T-helper 1 cell treated with Interleukin-12 subunit alpha and Interleukin-12 subunit beta and Interleukin-4 antibody, amounts not matched to agents 30 μg/mL and 1 μg/mL, for 36 hours (primary cell): ENCODE results near the gene SLC13A1.
"Not testable (repeated sequence)": the region's sequence is repeated elsewhere in the genome, so short reads cannot be mapped to it uniquely, and the experiment has no call there.

Experiments
- H3K27ac Mint-ChIP-seq: one replicate; pipeline ENCODE4 v1.8.0; 2021; ENCODE audit warnings: mild to moderate bottlenecking, mixed read lengths
- H3K27me3 Mint-ChIP-seq: one replicate; pipeline ENCODE4 v1.8.0; 2021; ENCODE audit warnings: low read depth, mixed read lengths
- H3K36me3 Mint-ChIP-seq: one replicate; pipeline ENCODE4 v1.8.0; 2021; ENCODE audit warnings: low read depth, mixed read lengths
- H3K4me1 Mint-ChIP-seq: one replicate; pipeline ENCODE4 v1.8.0; 2021; ENCODE audit warnings: low read depth, mixed read lengths
- H3K4me3 Mint-ChIP-seq: one replicate; pipeline ENCODE4 v1.8.0; 2021; ENCODE audit warnings: mild to moderate bottlenecking, moderate library complexity, mixed read lengths
- H3K9me3 Mint-ChIP-seq: one replicate; pipeline ENCODE4 v1.8.0; 2021; ENCODE audit warnings: mixed read lengths

SLC13A1 gene

DNA sequence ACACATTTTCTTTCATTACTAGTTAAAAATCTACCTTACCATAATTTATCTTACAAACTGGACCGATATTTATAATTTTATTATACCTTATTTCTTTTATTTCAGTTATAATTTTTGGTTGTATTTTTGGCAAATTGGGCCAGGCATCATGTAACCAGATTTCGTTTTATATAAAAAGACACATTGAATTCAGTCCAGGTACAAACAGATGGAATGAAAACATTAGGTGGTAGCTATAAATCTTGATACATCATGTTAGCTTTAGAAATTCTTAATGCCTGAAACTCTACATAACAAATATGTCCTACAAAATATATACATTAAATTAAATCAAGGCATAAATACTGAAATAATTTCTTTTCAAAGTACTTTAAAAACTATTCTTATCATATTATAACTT is 73.1 kb downstream of the SLC13A1 start:
- Mint-ChIP-seq H3K4me3 (no peak overlapping the region), H3K27ac (no peak overlapping the region), H3K9me3 (no peaks in the 10 kb centered on the region), H3K36me3 (no peaks in the 10 kb centered on the region), H3K4me1 (no peaks in the 10 kb centered on the region), H3K27me3 (no peaks in the 10 kb centered on the region)

DNA sequence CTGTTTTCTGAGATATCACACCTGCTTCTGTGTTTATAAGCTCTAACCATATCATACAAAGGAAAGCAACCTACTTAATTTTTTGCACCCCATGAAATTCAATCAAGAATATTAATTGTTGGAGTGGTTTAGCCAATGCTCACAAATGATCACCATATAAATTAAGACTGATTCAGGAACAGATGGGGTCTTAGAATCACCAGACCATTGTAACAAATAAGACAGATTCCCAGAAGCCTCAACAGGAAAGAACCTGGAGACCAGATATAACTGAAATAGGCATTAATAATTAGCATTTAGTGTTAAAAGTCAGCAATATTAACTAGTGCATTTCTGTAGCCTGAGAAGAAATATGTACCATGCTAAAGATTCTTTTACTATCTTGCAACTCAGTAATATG is 73.6 kb downstream of the SLC13A1 start:
- Mint-ChIP-seq H3K36me3 (no peaks in the 10 kb centered on the region), H3K4me3 (no peak overlapping the region), H3K9me3 (no peaks in the 10 kb centered on the region), H3K4me1 (no peaks in the 10 kb centered on the region), H3K27ac (no peak overlapping the region), H3K27me3 (no peaks in the 10 kb centered on the region)

DNA sequence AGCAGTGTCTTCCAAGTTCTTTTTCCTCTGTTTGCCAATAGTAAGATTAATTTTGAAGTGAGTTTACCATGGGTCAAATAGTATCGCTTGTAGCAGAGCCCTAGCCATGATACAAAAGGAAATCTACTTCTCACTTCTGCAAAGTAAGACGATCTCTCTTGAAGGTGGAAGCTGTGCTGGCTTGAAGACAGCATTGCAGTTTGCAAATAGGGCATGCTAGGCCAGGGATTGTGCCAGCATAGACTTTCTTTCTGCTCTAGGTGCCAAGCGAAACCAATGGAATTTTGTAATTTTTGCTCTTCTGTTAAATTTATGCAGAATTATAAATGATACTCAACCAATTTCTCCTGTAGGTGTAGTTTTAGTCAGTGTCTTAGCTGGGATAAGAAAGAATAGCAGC is 74.5 kb downstream of the SLC13A1 start:
- Mint-ChIP-seq H3K27ac (no peak overlapping the region), H3K4me1 (no peaks in the 10 kb centered on the region), H3K27me3 (no peaks in the 10 kb centered on the region), H3K4me3 (no peak overlapping the region), H3K36me3 (no peaks in the 10 kb centered on the region), H3K9me3 (no peaks in the 10 kb centered on the region)

DNA sequence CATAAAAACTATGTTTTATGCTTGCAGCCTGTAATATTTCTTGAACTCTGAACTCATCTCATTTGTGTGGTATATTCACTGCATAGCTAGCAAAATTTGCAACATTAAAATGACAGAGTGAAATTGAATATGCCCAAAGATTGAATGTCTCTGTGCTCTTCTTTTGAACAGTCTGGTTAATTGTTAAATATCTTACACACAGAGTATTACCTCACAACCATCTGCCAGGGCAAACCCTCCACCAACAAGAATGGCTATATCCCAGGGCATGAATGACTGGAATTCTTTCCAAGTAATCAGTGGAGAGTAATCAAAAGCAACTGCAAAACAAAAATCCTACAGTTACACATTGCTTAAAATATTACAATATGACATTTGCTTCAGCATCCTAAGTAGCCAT is 76.9 kb downstream of the SLC13A1 start:
- H3K36me3 Mint-ChIP-seq: no peaks in the 10 kb centered on the region
- H3K27me3 Mint-ChIP-seq: no peaks in the 10 kb centered on the region
- H3K27ac Mint-ChIP-seq: no peak overlapping the region
- H3K9me3 Mint-ChIP-seq: no peaks in the 10 kb centered on the region
- no peaks in the 10 kb centered on the region for H3K4me1 Mint-ChIP-seq
- no peak overlapping the region for H3K4me3 Mint-ChIP-seq

DNA sequence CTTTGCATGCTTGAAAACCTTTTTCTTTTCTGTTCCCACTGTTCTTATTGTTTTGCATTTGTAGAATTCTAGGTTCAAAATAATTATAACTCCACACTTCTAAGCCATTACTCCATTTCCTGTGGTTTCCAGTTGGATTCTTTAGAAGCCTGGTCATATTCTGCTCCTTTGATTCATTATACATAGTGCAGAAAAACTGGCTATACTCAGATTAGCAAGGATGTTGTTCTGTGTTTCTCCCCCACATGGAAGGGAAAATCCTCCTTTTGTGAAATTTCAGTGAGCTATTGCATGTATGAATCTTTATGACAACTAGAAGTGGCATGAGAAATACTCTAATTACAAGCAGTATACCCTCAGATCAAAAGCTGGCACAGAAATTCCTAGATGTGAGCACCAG is 79.5 kb downstream of the SLC13A1 start:
- Mint-ChIP-seq H3K4me1 (no peaks in the 10 kb centered on the region), H3K27me3 (no peaks in the 10 kb centered on the region), H3K4me3 (no peak overlapping the region), H3K9me3 (no peaks in the 10 kb centered on the region), H3K27ac (no peak overlapping the region), H3K36me3 (no peaks in the 10 kb centered on the region)

DNA sequence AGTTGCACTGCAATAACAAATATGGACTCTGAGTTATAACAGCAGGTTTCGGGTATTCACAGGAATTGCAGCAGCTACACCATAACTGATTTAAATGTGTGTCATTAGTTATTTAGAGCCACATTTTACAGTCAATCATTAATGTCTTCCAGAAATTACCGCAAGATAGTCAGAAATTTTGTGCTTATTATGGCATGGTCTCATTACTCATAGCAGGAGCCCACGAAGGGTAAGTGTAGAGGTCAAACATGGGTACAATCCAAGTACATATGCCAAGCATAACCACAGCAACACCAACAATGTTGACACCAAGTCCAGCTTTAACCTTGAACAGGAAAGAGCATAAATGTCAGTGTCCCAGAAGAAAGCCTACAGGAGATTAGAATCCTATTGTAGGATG is 84.4 kb downstream of the SLC13A1 start:
- H3K36me3 Mint-ChIP-seq: no peaks in the 10 kb centered on the region
- H3K27me3 Mint-ChIP-seq: no peaks in the 10 kb centered on the region
- H3K4me1 Mint-ChIP-seq: no peaks in the 10 kb centered on the region
- H3K4me3 Mint-ChIP-seq: no peak overlapping the region
- H3K27ac Mint-ChIP-seq: no peak overlapping the region
- H3K9me3 Mint-ChIP-seq: no peaks in the 10 kb centered on the region

DNA sequence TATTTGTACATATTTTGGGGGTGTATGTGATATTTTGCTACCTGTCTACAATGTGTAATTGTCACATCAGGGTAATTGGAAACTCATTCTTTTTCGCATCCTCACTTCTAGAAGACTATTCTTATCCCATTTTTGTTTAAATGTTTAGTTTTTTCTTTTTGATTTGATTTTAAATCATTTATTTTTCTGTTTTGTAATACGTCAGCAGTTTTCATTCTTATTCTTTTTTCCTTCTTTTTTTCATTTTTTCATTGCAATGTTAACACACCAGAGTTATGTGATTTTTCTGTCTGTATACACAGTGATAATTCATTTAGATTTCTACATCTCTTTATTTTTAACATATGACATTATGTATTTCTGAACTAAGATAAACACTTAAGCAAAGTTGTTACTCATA is 85.5 kb downstream of the SLC13A1 start:
- no peaks in the 10 kb centered on the region for H3K4me1 Mint-ChIP-seq
- no peaks in the 10 kb centered on the region for H3K27me3 Mint-ChIP-seq
- H3K9me3 Mint-ChIP-seq: no peaks in the 10 kb centered on the region
- H3K4me3 Mint-ChIP-seq: no peak overlapping the region
- no peak overlapping the region for H3K27ac Mint-ChIP-seq
- no peaks in the 10 kb centered on the region for H3K36me3 Mint-ChIP-seq

DNA sequence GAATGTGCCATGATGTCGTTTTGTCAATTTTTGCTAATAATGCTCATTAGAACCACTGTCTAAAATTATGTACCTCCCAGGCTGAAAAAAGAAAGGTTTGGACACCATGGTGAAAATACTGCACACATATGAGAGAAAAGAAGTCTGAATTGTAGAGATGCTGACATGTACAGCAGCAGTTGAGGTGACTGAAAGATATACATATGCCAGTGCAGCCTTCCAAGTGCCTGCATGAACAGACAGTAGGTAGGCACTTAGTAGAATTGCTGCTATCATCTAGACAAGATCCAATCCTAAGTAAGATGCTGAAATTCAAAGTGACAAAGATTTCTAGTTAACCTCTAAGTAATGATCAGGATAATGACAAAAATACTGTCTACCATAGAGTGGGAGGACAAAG is 86.9 kb downstream of the SLC13A1 start:
- no peaks in the 10 kb centered on the region for H3K36me3 Mint-ChIP-seq
- H3K27me3 Mint-ChIP-seq: no peaks in the 10 kb centered on the region
- H3K4me3 Mint-ChIP-seq: no peak overlapping the region
- peaks cover 13% of the 10 kb centered on the region for H3K9me3 Mint-ChIP-seq
- no peaks in the 10 kb centered on the region for H3K4me1 Mint-ChIP-seq
- no peak overlapping the region for H3K27ac Mint-ChIP-seq

DNA sequence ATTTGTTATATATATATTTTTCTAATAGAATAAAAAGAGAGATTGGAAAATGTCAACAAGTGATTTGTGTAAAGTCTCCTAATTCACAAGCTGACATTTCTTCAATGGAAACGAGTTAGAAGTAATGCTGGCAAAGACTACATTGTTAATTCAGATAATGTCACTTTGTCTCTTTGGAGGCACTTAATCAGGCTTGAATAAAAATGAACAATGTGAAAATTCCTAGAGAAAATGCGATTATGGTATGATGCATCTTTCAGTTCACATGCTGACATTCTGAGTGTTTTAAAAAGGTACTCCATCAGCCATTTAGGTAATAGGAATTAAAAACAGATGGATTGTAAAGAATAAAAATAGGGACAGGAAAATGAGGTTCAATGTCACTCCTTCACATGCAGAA is 100.1 kb downstream of the SLC13A1 start:
- Mint-ChIP-seq H3K27ac (no peak overlapping the region), H3K36me3 (no peaks in the 10 kb centered on the region), H3K4me3 (no peak overlapping the region), H3K9me3 (no peaks in the 10 kb centered on the region), H3K27me3 (no peaks in the 10 kb centered on the region), H3K4me1 (no peaks in the 10 kb centered on the region)

DNA sequence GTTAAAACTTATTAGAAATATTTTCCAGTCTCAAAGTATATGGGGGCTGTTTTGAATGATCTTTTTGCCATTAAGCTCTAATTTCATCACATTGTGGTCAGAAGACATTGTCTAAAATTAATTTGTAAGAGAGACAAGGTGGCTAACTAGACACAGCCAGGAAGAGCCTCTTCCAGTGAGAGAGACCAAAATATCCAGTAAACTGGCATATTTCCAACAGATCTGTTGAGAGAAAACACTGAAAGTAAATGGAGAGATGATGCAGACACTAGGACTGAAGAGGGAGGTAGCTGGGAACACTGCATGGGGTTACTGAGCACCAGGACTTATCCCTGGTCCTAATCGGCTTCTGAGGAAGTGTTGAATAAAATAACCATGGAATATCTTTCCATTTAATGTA is 102.8 kb downstream of the SLC13A1 start:
- Mint-ChIP-seq H3K27ac (no peak overlapping the region), H3K4me3 (no peak overlapping the region), H3K36me3 (no peaks in the 10 kb centered on the region), H3K27me3 (no peaks in the 10 kb centered on the region), H3K9me3 (no peaks in the 10 kb centered on the region), H3K4me1 (no peaks in the 10 kb centered on the region)

DNA sequence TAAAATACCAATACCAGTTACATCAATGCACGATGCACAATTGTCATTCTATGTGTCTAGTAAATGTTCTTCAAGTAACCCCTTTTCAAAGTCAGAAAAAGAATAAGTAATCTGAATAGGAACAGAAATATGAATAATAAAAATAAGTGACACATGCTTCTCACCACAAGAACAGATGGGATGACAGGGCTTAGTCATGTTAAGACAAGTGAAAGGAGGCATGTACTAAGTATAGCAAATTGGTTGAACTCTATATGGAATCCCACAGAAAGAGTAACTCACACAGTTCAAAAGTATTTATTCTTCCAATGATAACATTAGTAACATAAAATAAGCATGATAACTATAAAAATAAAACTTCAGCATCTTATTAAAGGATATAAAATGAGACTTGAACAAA is 103.3 kb downstream of the SLC13A1 start:
- no peaks in the 10 kb centered on the region for H3K4me1 Mint-ChIP-seq

DNA sequence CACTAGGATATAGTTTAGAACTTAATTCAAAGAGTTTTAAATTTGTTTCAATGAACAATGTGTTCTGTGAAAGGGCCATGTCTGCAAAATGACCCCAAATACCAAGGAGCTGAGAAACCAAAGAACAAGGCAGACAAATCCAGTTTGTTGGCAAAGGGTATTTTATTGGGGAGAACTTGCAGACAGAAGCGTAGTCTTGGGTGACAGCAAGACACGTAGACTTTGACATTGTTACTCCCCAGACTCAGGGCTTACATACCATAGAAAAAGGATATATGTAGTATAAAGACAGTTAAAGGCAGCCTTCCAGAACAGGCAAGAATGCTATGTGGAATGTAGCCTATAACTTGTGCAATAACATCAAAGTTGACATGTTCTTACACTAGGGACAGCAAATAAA is 109.3 kb downstream of the SLC13A1 start:
- no peaks in the 10 kb centered on the region for H3K36me3 Mint-ChIP-seq
- no peaks in the 10 kb centered on the region for H3K4me1 Mint-ChIP-seq
- H3K9me3 Mint-ChIP-seq: peaks cover 4% of the 10 kb centered on the region
- no peaks in the 10 kb centered on the region for H3K27me3 Mint-ChIP-seq
- no peak overlapping the region for H3K27ac Mint-ChIP-seq
- no peak overlapping the region for H3K4me3 Mint-ChIP-seq

More for the DNA sequence above, 103.3 kb downstream of the SLC13A1 start:
- no peak overlapping the region for H3K27ac Mint-ChIP-seq
- H3K9me3 Mint-ChIP-seq: no peaks in the 10 kb centered on the region
- no peaks in the 10 kb centered on the region for H3K36me3 Mint-ChIP-seq
- H3K4me3 Mint-ChIP-seq: no peak overlapping the region
- H3K27me3 Mint-ChIP-seq: no peaks in the 10 kb centered on the region

DNA sequence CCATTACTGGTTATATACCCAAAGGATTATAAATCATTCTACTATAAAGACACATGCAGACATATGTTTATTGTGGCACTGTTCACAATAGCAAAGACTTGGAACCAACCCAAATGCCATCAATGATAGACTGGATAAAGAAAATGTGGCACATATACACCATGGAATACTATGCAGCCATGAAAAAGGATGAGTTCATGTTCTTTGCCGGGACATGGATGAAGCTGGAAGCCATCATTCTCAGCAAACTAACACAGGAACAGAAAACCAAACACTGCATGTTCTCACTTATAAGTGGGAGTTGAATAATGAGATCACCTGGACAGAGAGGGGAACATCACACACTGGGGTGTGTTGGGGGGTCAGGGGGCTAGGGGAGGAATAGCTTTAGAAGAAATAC is 112.9 kb downstream of the SLC13A1 start:
- H3K4me1 Mint-ChIP-seq, H3K27ac Mint-ChIP-seq, H3K4me3 Mint-ChIP-seq, H3K36me3 Mint-ChIP-seq, H3K27me3 Mint-ChIP-seq: not testable (repeated sequence)
- H3K9me3 Mint-ChIP-seq: peaks cover 16% of the 10 kb centered on the region

DNA sequence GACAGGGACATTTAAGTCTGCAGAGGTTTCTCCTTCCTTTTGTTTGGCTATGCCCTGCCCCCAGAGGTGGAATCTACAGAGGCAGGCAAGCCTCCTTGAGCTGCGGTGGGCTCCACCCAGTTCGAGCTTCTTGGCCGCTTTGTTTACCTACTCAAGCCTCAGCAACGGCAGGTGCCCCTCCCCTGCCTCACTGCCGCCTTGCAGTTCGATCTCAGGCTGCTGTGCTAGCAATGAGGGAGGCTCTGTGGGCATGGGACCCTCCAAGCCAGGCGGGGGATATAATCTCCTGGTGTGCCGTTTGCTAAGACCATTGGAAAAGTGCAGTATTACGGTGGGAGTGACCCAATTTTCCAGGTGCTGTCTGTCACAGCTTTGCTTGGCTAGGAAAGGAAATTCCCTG is 114.9 kb downstream of the SLC13A1 start:
- H3K4me1 Mint-ChIP-seq: not testable (repeated sequence)

DNA sequence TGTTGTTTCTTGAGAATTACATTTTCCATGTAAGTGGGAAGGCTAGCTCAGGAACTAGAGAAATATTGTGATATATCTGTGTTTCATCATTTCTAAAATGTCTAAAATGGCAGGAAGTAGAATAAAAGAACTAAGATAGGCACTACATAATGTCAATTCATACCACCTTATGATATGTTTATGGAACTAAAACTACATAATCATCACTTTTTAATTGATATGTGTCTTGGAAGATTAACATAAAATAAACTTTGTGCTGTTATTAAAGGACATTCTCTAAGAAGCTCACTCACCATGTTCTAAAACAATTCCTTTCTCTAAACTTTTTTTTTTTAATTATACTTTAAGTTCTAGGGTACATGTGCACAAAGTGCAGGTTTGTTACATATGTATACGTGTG is 120.7 kb downstream of the SLC13A1 start:
- Mint-ChIP-seq H3K27ac (no peak overlapping the region), H3K9me3 (peaks cover 17% of the 10 kb centered on the region), H3K36me3 (no peaks in the 10 kb centered on the region), H3K4me3 (no peak overlapping the region), H3K4me1 (no peaks in the 10 kb centered on the region), H3K27me3 (no peaks in the 10 kb centered on the region)

More for the DNA sequence above, 114.9 kb downstream of the SLC13A1 start:
- H3K4me3 Mint-ChIP-seq, H3K27ac Mint-ChIP-seq, H3K27me3 Mint-ChIP-seq, H3K36me3 Mint-ChIP-seq: not testable (repeated sequence)
- peaks cover 23% of the 10 kb centered on the region for H3K9me3 Mint-ChIP-seq

DNA sequence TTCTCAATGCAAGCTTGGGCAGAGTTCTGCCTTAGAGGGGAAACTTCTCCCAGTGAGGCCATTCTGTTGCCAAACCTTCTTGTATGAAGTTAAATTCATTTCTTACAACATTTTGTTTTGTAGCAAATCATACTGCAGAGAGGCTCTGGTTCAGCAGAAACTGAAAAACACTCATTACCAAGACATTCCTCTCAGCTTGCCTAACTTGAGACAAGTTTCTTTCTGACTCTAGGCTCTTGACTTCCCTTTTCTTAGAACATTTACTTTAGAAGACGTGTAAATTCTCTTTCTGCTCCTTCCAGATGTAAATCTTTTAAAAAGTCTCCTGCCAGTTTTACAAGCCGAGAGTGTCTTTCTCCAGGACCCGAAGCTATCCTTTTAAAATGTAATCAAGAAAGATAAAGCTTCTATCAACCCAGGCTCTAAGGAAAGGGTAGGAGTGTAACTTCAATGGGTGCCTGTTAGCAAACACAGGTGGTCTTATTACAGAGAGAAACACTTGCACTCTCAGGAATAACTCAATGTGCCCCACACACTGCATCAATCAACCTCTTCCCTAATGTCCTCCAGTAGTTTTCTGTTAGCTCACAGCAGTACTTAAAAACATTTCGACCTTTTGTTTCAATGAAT is 123.8 kb downstream of the SLC13A1 start:
- no peak overlapping the region for H3K27ac Mint-ChIP-seq
- no peaks in the 10 kb centered on the region for H3K4me1 Mint-ChIP-seq
- no peak overlapping the region for H3K4me3 Mint-ChIP-seq
- no peaks in the 10 kb centered on the region for H3K36me3 Mint-ChIP-seq
- H3K9me3 Mint-ChIP-seq: no peaks in the 10 kb centered on the region
- H3K27me3 Mint-ChIP-seq: no peaks in the 10 kb centered on the region
